Measurements from ENCODE around the gene DHH.
A peak's percentile ranks its signal among the peaks of the same experiment; 100 is the strongest.
"Not testable (repeated sequence)": the region's sequence is repeated elsewhere in the genome, so short reads cannot be mapped to it uniquely, and the experiment has no call there.

Gene DHH

GRCh38 chr12:49094160-49094974, at the start of gene DHH:
DHH (minus strand) TSS chr12:49094801; CDS start chr12:49094512, 289 bp downstream.
- DNase-seq = no peak

GRCh38 chr12:49144384-49144783, 49.8 kb upstream of the DHH start:
- no peak for DNase-seq

- no peak for DNase-seq
These were observed 44.4 kb upstream of the DHH start for GRCh38 chr12:49138999-49139398.

- DNase-seq = no peak
These were observed 44.0 kb upstream of the DHH start for GRCh38 chr12:49138587-49138986.

- no peak for DNase-seq
These were observed 42.9 kb upstream of the DHH start for GRCh38 chr12:49137476-49137875.

GRCh38 chr12:49136997-49137396, 42.4 kb upstream of the DHH start:
- not testable (repeated sequence) for DNase-seq

GRCh38 chr12:49133590-49133989, 39.0 kb upstream of the DHH start:
- DNase-seq = no peak

- DNase-seq = no peak
These were observed 38.4 kb upstream of the DHH start for GRCh38 chr12:49133014-49133413.

GRCh38 chr12:49131894-49132461, 37.4 kb upstream of the DHH start:
- DNase-seq = no peak

GRCh38 chr12:49131051-49131893, 36.7 kb upstream of the DHH start, which contains the start of gene TUBA1B:
TUBA1B (minus strand) TSS chr12:49131395; CDS start chr12:49131300, 95 bp downstream.
- DNase-seq = peak; percentile 90

- peak; percentile 95 for DNase-seq
These were observed 35.8 kb upstream of the DHH start for GRCh38 chr12:49130151-49131050.

GRCh38 chr12:49129332-49130150, 34.9 kb upstream of the DHH start:
- DNase-seq = no peak

GRCh38 chr12:49127971-49128370, 33.4 kb upstream of the DHH start:
- not testable (repeated sequence) for DNase-seq

- DNase-seq = no peak
These were observed 32.5 kb upstream of the DHH start for GRCh38 chr12:49126852-49127763.

- no peak for DNase-seq
These were observed 26.6 kb upstream of the DHH start for GRCh38 chr12:49121047-49121696.

GRCh38 chr12:49111206-49111605, 16.6 kb upstream of the DHH start:
- no peak for DNase-seq

- peak; percentile 98 for DNase-seq
These were observed 16.0 kb upstream of the DHH start, which contains the start of gene LMBR1L for GRCh38 chr12:49110464-49111155. LMBR1L (minus strand) TSS chr12:49110847; CDS start chr12:49110555, 292 bp downstream.

GRCh38 chr12:49109641-49110463, 15.3 kb upstream of the DHH start:
- DNase-seq = peak; percentile 19

Data from CD4-positive, alpha-beta T cell treated with Interferon gamma for 1 hour (primary cell).